GM12892 (cell line): ENCODE measurements around the gene CABP4.

Source experiments
- DNase-seq: peaks from one replicate; pipeline ENCODE4 v3.0.0; 2011; ENCODE audit not compliant: insufficient read length
- FAIRE-seq: peaks from 2 replicates; lab custom pipeline; 2011; peaks lifted over from hg19 to GRCh38; lab: Jason Lieb, UNC
- POLR2A ChIP-seq: IDR thresholded peaks from 2 replicates; pipeline ENCODE4 v1.6.1; 2011; ENCODE audit warnings: low read depth, low read length, control low read depth
- POLR2AphosphoS5 ChIP-seq: IDR thresholded peaks from 2 replicates; pipeline ENCODE4 v1.6.1; 2011; ENCODE audit warnings: low read depth, low read length, control low read depth
- TAF1 ChIP-seq: IDR thresholded peaks from 2 replicates; pipeline ENCODE4 v1.6.1; 2011; ENCODE audit warnings: low read depth, mild to moderate bottlenecking, control low read depth, low read length, borderline replicate concordance

Gene CABP4

GRCh38 chr11:67491276-67492068, 36.3 kb downstream of the CABP4 start:
- peak; percentile 5 for DNase-seq
- FAIRE-seq = no peak
- TF ChIP-seq POLR2AphosphoS5 (peak; percentile 39; the same call in 1 of the 2 replicates), POLR2A (no peak)

- no peak for TF ChIP-seq POLR2A
- FAIRE-seq = no peak
- DNase-seq = peak; percentile 12
Observed at GRCh38 chr11:67492069-67492727, 37.0 kb downstream of the CABP4 start.

GRCh38 chr11:67492801-67493547, 37.8 kb downstream of the CABP4 start:
- FAIRE-seq = no peak
- peak; percentile 39 for DNase-seq
- TF ChIP-seq TAF1 = no peak
- no peak for TF ChIP-seq POLR2AphosphoS5
- no peak; the same call in 1 of the 2 replicates for TF ChIP-seq POLR2A

GRCh38 chr11:67493548-67494370, 38.6 kb downstream of the CABP4 start:
- TF ChIP-seq TAF1 (no peak), POLR2AphosphoS5 (no peak), POLR2A (no peak)
- FAIRE-seq = no peak

GRCh38 chr11:67494371-67495233, 39.4 kb downstream of the CABP4 start:
- FAIRE-seq (no peak), DNase-seq (peak; percentile 32)
- no peak for TF ChIP-seq POLR2AphosphoS5
- TF ChIP-seq POLR2A = no peak

More at GRCh38 chr11:67493548-67494370, 38.6 kb downstream of the CABP4 start:
- peak; percentile 17 for DNase-seq

GRCh38 chr11:67495234-67496005, 40.3 kb downstream of the CABP4 start:
- TF ChIP-seq POLR2A = no peak
- TF ChIP-seq POLR2AphosphoS5 = no peak
- no peak for TF ChIP-seq TAF1
- DNase-seq (no peak), FAIRE-seq (no peak)

- no peak for TF ChIP-seq POLR2A
- TF ChIP-seq POLR2AphosphoS5 = no peak
- no peak for FAIRE-seq
- DNase-seq = no peak
Observed at GRCh38 chr11:67496113-67496512, 41.0 kb downstream of the CABP4 start.

- FAIRE-seq = no peak
- TF ChIP-seq TAF1 = no peak
- TF ChIP-seq POLR2A = no peak
- TF ChIP-seq POLR2AphosphoS5 = no peak
- DNase-seq = no peak
Observed at GRCh38 chr11:67497656-67498291, 42.6 kb downstream of the CABP4 start.

GRCh38 chr11:67498544-67498972, 43.4 kb downstream of the CABP4 start:
- DNase-seq (no peak), FAIRE-seq (no peak)
- no peak for TF ChIP-seq POLR2A
- no peak for TF ChIP-seq TAF1
- TF ChIP-seq POLR2AphosphoS5 = no peak
